WI38 (cell line): ENCODE measurements around the gene RBMS1.

Experiments
- H3K4me3 ChIP-seq: 2 replicates; pipeline ENCODE4 v1.5.1; 2011; ENCODE audit warnings: low read depth, mild to moderate bottlenecking, control low read depth, low read length
- CTCF ChIP-seq: IDR thresholded peaks from 2 replicates; pipeline ENCODE4 v1.5.1; 2012; ENCODE audit warnings: low read depth, mild to moderate bottlenecking, control low read depth, low read length

The RBMS1 gene

GRCh38 chr2:160380000-160380570, 113.5 kb downstream of the RBMS1 start:
- no peak overlapping the region; the same call in 1 of the 2 replicates for H3K4me3 ChIP-seq
- no peak for TF ChIP-seq CTCF

GRCh38 chr2:160379399-160379798, 114.2 kb downstream of the RBMS1 start:
- no peak overlapping the region; the same call in 1 of the 2 replicates for H3K4me3 ChIP-seq
- no peak for TF ChIP-seq CTCF

DNA sequence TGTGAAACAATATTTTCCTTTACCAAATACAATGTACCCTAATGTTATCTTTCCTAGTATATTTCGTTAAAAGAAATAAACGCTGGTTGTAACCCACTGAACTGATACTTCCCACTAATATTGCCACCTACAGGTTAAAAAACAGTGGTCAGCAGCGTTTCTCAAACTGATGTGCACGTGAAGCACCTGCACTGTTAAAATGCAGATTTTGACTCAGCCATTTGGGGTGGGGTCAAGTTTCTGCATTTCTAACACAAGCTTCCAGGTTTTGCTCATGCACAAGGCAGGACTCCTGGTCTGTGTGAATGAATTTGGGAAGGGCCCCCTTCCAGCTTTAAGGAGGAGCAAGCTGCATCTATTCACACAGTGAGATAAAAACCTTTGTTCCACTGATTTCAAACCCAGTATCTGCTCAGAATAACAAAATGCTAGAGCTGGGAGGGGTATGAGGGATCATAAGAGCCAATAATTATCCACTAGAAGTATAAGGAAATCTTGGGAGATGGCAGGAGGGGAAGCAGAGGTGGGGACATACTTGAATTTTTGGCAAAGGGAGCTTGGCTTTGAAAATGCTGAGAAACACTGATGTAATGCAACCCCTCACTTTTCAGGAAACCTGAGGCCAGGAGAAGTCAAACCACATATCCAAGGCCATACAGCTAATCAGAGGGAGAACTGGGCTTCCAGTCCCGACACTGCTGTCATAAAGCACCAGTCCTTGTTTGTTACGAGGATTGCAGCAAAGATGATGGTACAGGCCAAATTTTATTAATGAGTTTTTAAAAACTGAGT, 116.2 kb downstream of the RBMS1 start:
- no peak overlapping the region for H3K4me3 ChIP-seq
- no peak for TF ChIP-seq CTCF

DNA sequence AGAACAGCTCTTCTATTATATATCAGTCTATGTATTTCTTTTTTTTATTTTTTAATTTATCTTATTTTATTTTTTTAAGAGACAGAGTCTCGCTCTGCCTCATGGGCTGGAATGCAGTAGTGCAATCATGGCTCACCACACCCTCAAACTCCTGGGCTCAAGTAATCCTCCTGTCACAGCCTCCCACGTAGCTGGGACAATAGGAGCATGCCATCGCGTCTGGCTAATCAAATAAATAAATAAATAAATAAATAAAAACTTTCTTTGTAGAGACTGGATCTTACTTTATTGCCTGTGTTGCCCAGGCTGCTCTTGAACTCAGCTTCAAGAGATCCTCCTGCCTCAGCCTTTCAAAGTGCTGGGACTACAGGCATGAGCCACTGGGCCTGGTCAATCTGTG, 117.0 kb downstream of the RBMS1 start:
- no peak overlapping the region for H3K4me3 ChIP-seq
- no peak for TF ChIP-seq CTCF

- no peak for TF ChIP-seq CTCF
- H3K4me3 ChIP-seq, result no peak overlapping the region
Observed at GRCh38 chr2:160375802-160376469, 117.7 kb downstream of the RBMS1 start.

GRCh38 chr2:160375037-160375436, 118.6 kb downstream of the RBMS1 start:
- TF ChIP-seq CTCF, result no peak
- no peak overlapping the region for H3K4me3 ChIP-seq

- no peak overlapping the region for H3K4me3 ChIP-seq
- TF ChIP-seq CTCF, result no peak
Observed at GRCh38 chr2:160373666-160374065, 119.9 kb downstream of the RBMS1 start.
